HFFc6 (cell line): Measurements from ENCODE around the gene RANBP1. TPM values are rescaled to one million over a fixed set of nuclear protein-coding genes. Genes with fewer than 3 reads are reported as not detected.

Source experiments
- DNase-seq: peaks from one replicate; pipeline ENCODE4 v3.0.0-alpha.2; 2018
- H3K27ac Mint-ChIP-seq: 2 replicates; pipeline ENCODE4 v1.8.0; 2020; ENCODE audit warnings: mild to moderate bottlenecking, mixed read lengths
- H3K27me3 Mint-ChIP-seq: 2 replicates; pipeline ENCODE4 v1.8.0; 2021; ENCODE audit warnings: mild to moderate bottlenecking, moderate library complexity, mixed read lengths; ENCODE audit not compliant: insufficient read depth
- H3K36me3 Mint-ChIP-seq: 2 replicates; pipeline ENCODE4 v1.8.0; 2021; ENCODE audit warnings: low read depth, mixed read lengths
- H3K4me1 Mint-ChIP-seq: 2 replicates; pipeline ENCODE4 v1.8.0; 2020; ENCODE audit warnings: low read depth, mixed read lengths
- H3K4me3 Mint-ChIP-seq: 2 replicates; pipeline ENCODE4 v1.8.0; 2020; ENCODE audit warnings: mild to moderate bottlenecking, moderate library complexity, mixed read lengths
- H3K9me3 Mint-ChIP-seq: 2 replicates; pipeline ENCODE4 v1.8.0; 2020; ENCODE audit warnings: mild to moderate bottlenecking, mixed read lengths
- CTCF ChIP-seq: fragments of 200-600 bp; sonication (generic); IDR thresholded peaks from 2 replicates; pipeline ENCODE4 v1.5.0; 2021; ENCODE audit warnings: antibody characterized with exemption, mild to moderate bottlenecking
- total RNA-seq, 6 experiments: library from RNA; stranded (reverse); fragmentation: NEBNext Ultra II Directional; extraction: Animal tissue kit (Norgen Biotek cat#: 25700); gene quantifications; 2 replicates in 1 of 6; 3 replicates in 5 of 6; pipeline ENCODE4 v1.2.3, GENCODE V29; 2021

Gene RANBP1
- total RNA-seq, 6 experiments from 2014 or later, result 177 to 231 (median 226) TPM

- no peak for TF ChIP-seq CTCF
- H3K4me3 Mint-ChIP-seq, result peak overlapping the region; percentile 23
- no peak for DNase-seq
- H3K9me3 Mint-ChIP-seq, result no peaks in the 10 kb centered on the region
- H3K27ac Mint-ChIP-seq, result peak overlapping the region; percentile 45
- H3K4me1 Mint-ChIP-seq, result peaks cover 41% of the 10 kb centered on the region
- H3K36me3 Mint-ChIP-seq, result peaks cover 29% of the 10 kb centered on the region
- peaks cover 3% of the 10 kb centered on the region for H3K27me3 Mint-ChIP-seq
These were observed 32.6 kb upstream of the RANBP1 start for GRCh38 chr22:20083157-20083890.

- Mint-ChIP-seq H3K4me3 (no peak overlapping the region; the same call in 1 of the 2 replicates), H3K27ac (peak overlapping the region; percentile 45), H3K36me3 (peaks cover 29% of the 10 kb centered on the region), H3K4me1 (peaks cover 42% of the 10 kb centered on the region), H3K27me3 (peaks cover 2% of the 10 kb centered on the region), H3K9me3 (no peaks in the 10 kb centered on the region)
- DNase-seq, result no peak
- no peak for TF ChIP-seq CTCF
These were observed 31.9 kb upstream of the RANBP1 start for GRCh38 chr22:20083891-20084546.

- DNase-seq, result no peak
- H3K36me3 Mint-ChIP-seq, result peaks cover 29% of the 10 kb centered on the region
- no peak overlapping the region for H3K4me3 Mint-ChIP-seq
- peak; percentile 59 for TF ChIP-seq CTCF
- peaks cover 45% of the 10 kb centered on the region for H3K4me1 Mint-ChIP-seq
- no peak overlapping the region for H3K27ac Mint-ChIP-seq
- no peaks in the 10 kb centered on the region for H3K9me3 Mint-ChIP-seq
- H3K27me3 Mint-ChIP-seq, result peaks cover 2% of the 10 kb centered on the region
These were observed 31.1 kb upstream of the RANBP1 start for GRCh38 chr22:20084547-20085413.

GRCh38 chr22:20085651-20086050, 30.3 kb upstream of the RANBP1 start:
- no peak overlapping the region for H3K27ac Mint-ChIP-seq

More at GRCh38 chr22:20085651-20086050, 30.3 kb upstream of the RANBP1 start:
- DNase-seq, result no peak
- H3K27me3 Mint-ChIP-seq, result no peaks in the 10 kb centered on the region; the same call in 1 of the 2 replicates
- H3K4me1 Mint-ChIP-seq, result peaks cover 54% of the 10 kb centered on the region
- TF ChIP-seq CTCF, result no peak
- H3K36me3 Mint-ChIP-seq, result peaks cover 37% of the 10 kb centered on the region
- no peak overlapping the region for H3K4me3 Mint-ChIP-seq
- H3K9me3 Mint-ChIP-seq, result no peaks in the 10 kb centered on the region
